Lower lobe of right lung (tissue), 2 donors: Measurements from ENCODE around the gene MCF2L. TPM values are rescaled to one million over a fixed set of nuclear protein-coding genes. Genes with fewer than 3 reads are reported as not detected.

Experiments used
- ATAC-seq, 2 donors: fragments of 200-7000 bp; cut with Tn5 transposase; one replicate each; pipeline ENCODE4 v1.9.1; 2020 to 2022; ENCODE audit warnings: mild to moderate bottlenecking in 2 of 2, moderate library complexity in 2 of 2
- DNase-seq: peaks from one replicate; pipeline ENCODE4 v3.0.0-alpha.2; 2020
- H3K27ac ChIP-seq: fragments of 200-600 bp; one replicate; pipeline ENCODE4 v1.8.0; 2022
- H3K27me3 ChIP-seq: fragments of 200-600 bp; one replicate; pipeline ENCODE4 v1.8.0; 2022; ENCODE audit warnings: low read depth
- H3K36me3 ChIP-seq: fragments of 200-600 bp; one replicate; pipeline ENCODE4 v1.8.0; 2022; ENCODE audit warnings: mild to moderate bottlenecking
- H3K4me1 ChIP-seq: fragments of 200-600 bp; one replicate; pipeline ENCODE4 v1.8.0; 2022
- H3K4me3 ChIP-seq: fragments of 200-600 bp; one replicate; pipeline ENCODE4 v1.8.0; 2022; ENCODE audit warnings: mild to moderate bottlenecking
- H3K9me3 ChIP-seq: fragments of 200-600 bp; one replicate; pipeline ENCODE4 v1.8.0; 2022
- CTCF ChIP-seq: fragments of 200-600 bp; IDR thresholded peaks from one replicate; pipeline ENCODE4 v1.8.0; 2022; ENCODE audit warnings: antibody characterized with exemption, mild to moderate bottlenecking
- intact Hi-C: fragments of 100-400 bp; cut with DNase I; formaldehyde crosslinking; loops from one replicate; pipeline ENCODE4 v1.11.0; 2022
- total RNA-seq: library from RNA; stranded (reverse); fragmentation: NEBNext Ultra II Directional; extraction: Animal tissue kit (Norgen Biotek cat#: 25700); gene quantifications from one replicate; pipeline ENCODE4 v1.2.1, GENCODE V29; 2021
- donor health status: DM: no; HTN: yes; CAD: no; lungs with severe emphysema.

MCF2L gene
- total RNA-seq, 1 donor from 2014 or later, result 42.4 TPM

- H3K9me3 ChIP-seq, result no peaks in the 10 kb centered on the region
- ATAC-seq (peak in 1 of 2 donors; percentile 13), DNase-seq (no peak)
- no peaks in the 10 kb centered on the region for H3K36me3 ChIP-seq
- TF ChIP-seq CTCF, result no peak
- H3K4me1 ChIP-seq, result no peaks in the 10 kb centered on the region
- intact Hi-C loops, result no loop called here
- H3K4me3 ChIP-seq, result no peak overlapping the region
- H3K27ac ChIP-seq, result no peak overlapping the region
- H3K27me3 ChIP-seq, result no peaks in the 10 kb centered on the region
These were observed 15.2 kb upstream of the MCF2L start for GRCh38 chr13:112953591-112954487.

- Histone ChIP-seq H3K9me3 (no peaks in the 10 kb centered on the region), H3K4me1 (peaks cover 2% of the 10 kb centered on the region), H3K27me3 (no peaks in the 10 kb centered on the region), H3K4me3 (no peak overlapping the region), H3K27ac (no peak overlapping the region), H3K36me3 (no peaks in the 10 kb centered on the region)
- TF ChIP-seq CTCF, result no peak
- intact Hi-C loops, result no loop called here
- DNase-seq (no peak), ATAC-seq (no peak)
These were observed 14.3 kb upstream of the MCF2L start for GRCh38 chr13:112954488-112955270.

- Histone ChIP-seq H3K4me3 (no peak overlapping the region), H3K36me3 (no peaks in the 10 kb centered on the region), H3K4me1 (peaks cover 9% of the 10 kb centered on the region), H3K9me3 (no peaks in the 10 kb centered on the region), H3K27me3 (no peaks in the 10 kb centered on the region), H3K27ac (no peak overlapping the region)
- ATAC-seq (no peak), DNase-seq (no peak)
- no peak for TF ChIP-seq CTCF
- intact Hi-C loops, result no loop called here
These were observed 13.6 kb upstream of the MCF2L start for GRCh38 chr13:112955271-112955937.

- intact Hi-C loops, result no loop called here
- no peak for DNase-seq
These were observed 13.1 kb upstream of the MCF2L start for GRCh38 chr13:112955956-112956355.

More at GRCh38 chr13:112955956-112956355, 13.1 kb upstream of the MCF2L start:
- Histone ChIP-seq H3K4me3 (no peak overlapping the region), H3K36me3 (no peaks in the 10 kb centered on the region), H3K27ac (no peak overlapping the region), H3K4me1 (peaks cover 12% of the 10 kb centered on the region), H3K9me3 (no peaks in the 10 kb centered on the region), H3K27me3 (no peaks in the 10 kb centered on the region)
- ATAC-seq, result no peak
- no peak for TF ChIP-seq CTCF
